NT2/D1 (cell line): ENCODE results near the gene TTLL12.
A peak's percentile ranks its signal among the peaks of the same experiment; 100 is the strongest.

Source experiments
- DNase-seq: peaks from one replicate; pipeline ENCODE4 v3.0.0-alpha.2; 2011; ENCODE audit warnings: low read depth, low spot score
- H3K27me3 ChIP-seq: 2 replicates; pipeline ENCODE4 v1.6.0; 2011; ENCODE audit warnings: mild to moderate bottlenecking; ENCODE audit not compliant: insufficient read length, insufficient read depth
- H3K36me3 ChIP-seq: 2 replicates; pipeline ENCODE4 v1.6.1; 2011; ENCODE audit warnings: mild to moderate bottlenecking, low read length, mixed read lengths; ENCODE audit not compliant: insufficient read depth, insufficient read length
- H3K4me1 ChIP-seq: 2 replicates; pipeline ENCODE4 v1.5.1; 2011; ENCODE audit not compliant: insufficient read depth, insufficient read length
- H3K4me3 ChIP-seq: 2 replicates; pipeline ENCODE4 v1.5.1; 2011; ENCODE audit warnings: low read depth; ENCODE audit not compliant: insufficient read length
- H3K9ac ChIP-seq: 2 replicates; pipeline ENCODE4 v1.6.0; 2011; ENCODE audit warnings: low read depth; ENCODE audit not compliant: insufficient read length
- H3K9me3 ChIP-seq: 2 replicates; pipeline ENCODE4 v1.5.1; 2011; ENCODE audit warnings: mild to moderate bottlenecking, low read length; ENCODE audit not compliant: insufficient read depth
- SUZ12 ChIP-seq: IDR thresholded peaks from 2 replicates; pipeline ENCODE4 v1.6.1; 2011; ENCODE audit not compliant: insufficient read length, insufficient read depth; ENCODE audit errors: extremely low read depth
- YY1 ChIP-seq: IDR thresholded peaks from 2 replicates; pipeline ENCODE4 v1.6.1; 2011; ENCODE audit not compliant: insufficient read length, insufficient read depth
- ZNF274 ChIP-seq: IDR thresholded peaks from 2 replicates; pipeline ENCODE4 v1.6.1; 2011; ENCODE audit warnings: mild to moderate bottlenecking, low read depth, low read length

Gene TTLL12

GRCh38 chr22:43136255-43136654, 50.7 kb downstream of the TTLL12 start:
- H3K9ac ChIP-seq: no peak overlapping the region
- H3K4me1 ChIP-seq: peaks cover 2% of the 10 kb centered on the region
- peaks cover 94% of the 10 kb centered on the region for H3K36me3 ChIP-seq
- no peaks in the 10 kb centered on the region for H3K27me3 ChIP-seq
- no peak for TF ChIP-seq SUZ12
- no peak for TF ChIP-seq YY1
- no peak for TF ChIP-seq ZNF274
- no peaks in the 10 kb centered on the region for H3K9me3 ChIP-seq
- peak; percentile 38 for DNase-seq
- H3K4me3 ChIP-seq: no peak overlapping the region

GRCh38 chr22:43135565-43135964, 51.4 kb downstream of the TTLL12 start:
- peaks cover 90% of the 10 kb centered on the region for H3K36me3 ChIP-seq
- TF ChIP-seq SUZ12 (no peak), YY1 (no peak), ZNF274 (no peak)
- H3K9me3 ChIP-seq: no peaks in the 10 kb centered on the region
- H3K9ac ChIP-seq: no peak overlapping the region
- no peak for DNase-seq
- H3K4me1 ChIP-seq: peaks cover 2% of the 10 kb centered on the region
- H3K4me3 ChIP-seq: no peak overlapping the region
- H3K27me3 ChIP-seq: no peaks in the 10 kb centered on the region

DNA sequence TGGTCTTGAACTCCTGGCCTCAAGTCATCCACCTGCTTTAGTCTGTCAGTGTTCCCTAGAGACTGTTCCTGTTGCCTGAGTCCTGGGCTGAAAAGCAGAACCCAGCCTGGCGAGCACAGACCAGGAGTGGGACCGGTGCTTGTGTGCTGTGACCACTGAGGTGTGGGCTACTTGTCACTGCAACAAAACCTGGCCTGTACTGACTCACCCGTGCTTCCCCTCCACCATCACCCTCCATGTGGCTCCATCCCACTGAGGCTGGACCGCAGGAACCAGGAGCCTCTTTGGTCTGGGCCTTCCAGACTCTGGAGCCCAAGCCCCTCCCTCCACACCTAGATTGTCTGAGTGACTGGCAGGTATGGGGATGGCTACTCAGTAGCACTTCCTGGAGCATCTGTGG, 52.4 kb downstream of the TTLL12 start:
- no peak overlapping the region for H3K4me3 ChIP-seq
- no peaks in the 10 kb centered on the region for H3K9me3 ChIP-seq
- no peak for DNase-seq
- peaks cover 5% of the 10 kb centered on the region for H3K4me1 ChIP-seq
- H3K9ac ChIP-seq: no peak overlapping the region
- H3K36me3 ChIP-seq: peaks cover 80% of the 10 kb centered on the region
- H3K27me3 ChIP-seq: no peaks in the 10 kb centered on the region
- TF ChIP-seq SUZ12 (no peak), ZNF274 (no peak), YY1 (no peak)

- Histone ChIP-seq H3K9me3 (no peaks in the 10 kb centered on the region), H3K36me3 (peaks cover 68% of the 10 kb centered on the region), H3K4me3 (no peak overlapping the region), H3K4me1 (peaks cover 8% of the 10 kb centered on the region), H3K9ac (no peak overlapping the region), H3K27me3 (no peaks in the 10 kb centered on the region)
- no peak for TF ChIP-seq SUZ12
- no peak for TF ChIP-seq YY1
- no peak for TF ChIP-seq ZNF274
- DNase-seq: no peak
Measured at GRCh38 chr22:43133401-43133800, 53.5 kb downstream of the TTLL12 start.

DNA sequence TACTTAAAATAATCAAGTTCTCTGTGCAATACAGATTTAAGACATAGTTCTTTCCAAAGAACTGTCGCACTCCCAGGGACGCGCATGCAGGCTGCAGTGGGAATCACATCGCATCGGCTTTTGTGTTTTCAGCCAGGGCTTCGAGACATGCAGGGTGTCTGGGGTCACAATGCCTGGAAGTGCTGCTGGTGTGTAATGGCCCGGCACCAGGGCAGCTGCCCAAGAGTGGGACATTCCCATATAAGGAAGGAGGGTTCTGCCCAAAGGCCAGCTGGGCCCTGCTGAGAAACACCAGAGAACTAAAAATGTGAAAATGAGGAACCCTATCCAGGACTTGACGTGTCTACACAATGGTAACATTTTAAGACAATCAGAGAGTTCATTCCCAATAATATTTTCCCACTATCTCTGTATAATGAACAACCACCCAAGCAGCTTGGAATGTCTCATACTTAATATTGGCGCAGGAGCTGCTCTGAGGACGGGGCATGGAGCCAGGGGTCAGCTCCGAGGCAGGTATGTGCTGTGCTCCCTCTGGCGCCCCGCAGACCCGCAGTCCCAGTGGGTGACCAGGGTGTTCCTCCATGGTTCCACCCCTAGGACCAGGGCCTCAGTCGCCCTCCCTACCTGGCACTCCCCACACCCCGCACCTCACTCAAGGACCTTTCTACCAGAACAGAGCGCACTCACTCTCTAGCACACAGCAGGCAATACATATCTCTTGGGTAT, 55.0 kb downstream of the TTLL12 start:
- Histone ChIP-seq H3K9ac (no peak overlapping the region), H3K4me1 (peaks cover 14% of the 10 kb centered on the region), H3K9me3 (no peaks in the 10 kb centered on the region), H3K27me3 (no peaks in the 10 kb centered on the region), H3K4me3 (no peak overlapping the region), H3K36me3 (peaks cover 55% of the 10 kb centered on the region)
- DNase-seq: no peak
- TF ChIP-seq SUZ12 (no peak), YY1 (no peak), ZNF274 (no peak)

DNA sequence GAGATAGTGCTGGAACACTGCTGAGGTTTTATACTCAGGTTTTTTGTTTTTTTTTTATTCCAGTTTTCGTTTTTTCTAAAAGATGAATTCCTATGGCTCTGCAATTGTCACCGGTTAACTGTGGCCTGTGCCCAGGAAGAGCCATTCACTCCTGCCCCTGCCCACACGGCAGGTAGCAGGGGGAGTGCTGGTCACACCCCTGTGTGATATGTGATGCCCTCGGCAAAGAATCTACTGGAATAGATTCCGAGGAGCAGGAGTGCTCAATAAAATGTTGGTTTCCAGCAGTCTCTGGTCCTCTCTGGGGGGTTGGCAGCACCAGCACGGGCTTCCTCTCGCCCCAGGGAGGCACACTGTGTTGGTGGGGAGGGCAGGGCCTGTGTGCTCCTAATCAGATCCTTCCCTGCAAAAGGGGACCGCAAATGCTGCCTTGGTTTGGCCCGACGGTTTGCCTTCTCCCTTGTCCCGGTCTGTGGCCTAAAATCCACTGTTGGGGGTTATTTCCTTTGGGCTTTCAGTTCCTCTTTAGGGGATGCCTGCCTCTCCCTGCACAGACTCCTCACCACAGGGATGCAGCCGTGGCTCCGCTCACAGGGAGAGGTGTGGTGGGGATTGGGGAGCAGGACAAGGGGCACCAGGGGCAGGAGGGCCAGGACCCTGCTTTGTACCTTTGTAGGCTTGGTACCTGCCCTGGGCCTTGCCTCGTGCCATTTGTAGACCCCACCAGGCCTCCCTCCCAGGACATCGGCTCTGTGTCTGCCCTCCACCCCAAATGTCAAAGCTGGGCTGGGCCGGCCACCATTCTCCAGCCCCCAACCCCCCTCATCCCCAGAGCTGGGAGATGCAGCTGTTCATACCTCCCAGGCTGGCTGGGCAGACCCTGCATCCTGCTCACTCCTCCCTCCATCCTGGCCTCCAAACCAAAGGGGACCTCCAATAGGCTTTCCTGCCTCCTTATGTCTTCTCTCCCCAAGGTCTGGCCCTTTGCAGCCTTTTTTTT, 57.2 kb downstream of the TTLL12 start:
- no peak for DNase-seq
- Histone ChIP-seq H3K36me3 (peaks cover 35% of the 10 kb centered on the region), H3K27me3 (no peaks in the 10 kb centered on the region), H3K9ac (no peak overlapping the region), H3K4me3 (no peak overlapping the region), H3K9me3 (no peaks in the 10 kb centered on the region), H3K4me1 (peaks cover 16% of the 10 kb centered on the region)
- TF ChIP-seq SUZ12 (no peak), ZNF274 (no peak), YY1 (no peak)

- DNase-seq: no peak
- Histone ChIP-seq H3K4me1 (peaks cover 16% of the 10 kb centered on the region), H3K9ac (no peak overlapping the region), H3K36me3 (peaks cover 27% of the 10 kb centered on the region), H3K4me3 (no peak overlapping the region), H3K27me3 (no peaks in the 10 kb centered on the region), H3K9me3 (no peaks in the 10 kb centered on the region)
- TF ChIP-seq ZNF274 (no peak), YY1 (no peak)
Measured at GRCh38 chr22:43128928-43129424, 58.0 kb downstream of the TTLL12 start.
